Upper lobe of left lung (tissue), 4 donors: ENCODE measurements around the gene ARL6.

Experiments used
- EP300 ChIP-seq, 4 donors: sonication (generic); formaldehyde crosslinking; IDR thresholded peaks; one replicate each; pipeline ENCODE4 v1.5.1; 2017; ENCODE audit warnings: antibody characterized with exemption in 4 of 4, control low read depth in 2 of 4
- POLR2A ChIP-seq, 4 donors: fragments of 450-650 bp; IDR thresholded peaks; one replicate each; pipeline ENCODE4 v1.5.1; 2016 to 2017; ENCODE audit warnings: antibody characterized with exemption in 4 of 4, mild to moderate bottlenecking in 2 of 4
- TF ChIP-seq, protein P1 (sequence below), 6 experiments: fragments of 450-650 bp in 4 of 6; fragments of 200-600 bp in 2 of 6; sonication (generic) in 2 of 6; IDR thresholded peaks; one replicate each; pipeline ENCODE4 v1.5.1; 2016 to 2019; ENCODE audit warnings: antibody characterized with exemption in 6 of 6

- TF ChIP-seq EP300 (IDR thresholded peaks at IDR 0.05) = no peak
- TF ChIP-seq POLR2A (IDR thresholded peaks at IDR 0.05) = no peak
- TF ChIP-seq, protein P1, sequence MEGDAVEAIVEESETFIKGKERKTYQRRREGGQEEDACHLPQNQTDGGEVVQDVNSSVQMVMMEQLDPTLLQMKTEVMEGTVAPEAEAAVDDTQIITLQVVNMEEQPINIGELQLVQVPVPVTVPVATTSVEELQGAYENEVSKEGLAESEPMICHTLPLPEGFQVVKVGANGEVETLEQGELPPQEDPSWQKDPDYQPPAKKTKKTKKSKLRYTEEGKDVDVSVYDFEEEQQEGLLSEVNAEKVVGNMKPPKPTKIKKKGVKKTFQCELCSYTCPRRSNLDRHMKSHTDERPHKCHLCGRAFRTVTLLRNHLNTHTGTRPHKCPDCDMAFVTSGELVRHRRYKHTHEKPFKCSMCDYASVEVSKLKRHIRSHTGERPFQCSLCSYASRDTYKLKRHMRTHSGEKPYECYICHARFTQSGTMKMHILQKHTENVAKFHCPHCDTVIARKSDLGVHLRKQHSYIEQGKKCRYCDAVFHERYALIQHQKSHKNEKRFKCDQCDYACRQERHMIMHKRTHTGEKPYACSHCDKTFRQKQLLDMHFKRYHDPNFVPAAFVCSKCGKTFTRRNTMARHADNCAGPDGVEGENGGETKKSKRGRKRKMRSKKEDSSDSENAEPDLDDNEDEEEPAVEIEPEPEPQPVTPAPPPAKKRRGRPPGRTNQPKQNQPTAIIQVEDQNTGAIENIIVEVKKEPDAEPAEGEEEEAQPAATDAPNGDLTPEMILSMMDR (IDR thresholded peaks at IDR 0.05) = no peak
These were observed 53.4 kb downstream of the ARL6 start for GRCh38 chr3:97817965-97818364.
